ENCODE data around the gene ARCN1. TPM values are rescaled to one million over a fixed set of nuclear protein-coding genes. Genes with fewer than 3 reads are reported as not detected.

ARCN1 gene
- total and polyA plus RNA-seq, 9 of the 15 experiments (the other 6 are each of a cell fraction or from before 2014, with no cell fraction given): 30.0 to 224 (median 76.4) TPM

DNA sequence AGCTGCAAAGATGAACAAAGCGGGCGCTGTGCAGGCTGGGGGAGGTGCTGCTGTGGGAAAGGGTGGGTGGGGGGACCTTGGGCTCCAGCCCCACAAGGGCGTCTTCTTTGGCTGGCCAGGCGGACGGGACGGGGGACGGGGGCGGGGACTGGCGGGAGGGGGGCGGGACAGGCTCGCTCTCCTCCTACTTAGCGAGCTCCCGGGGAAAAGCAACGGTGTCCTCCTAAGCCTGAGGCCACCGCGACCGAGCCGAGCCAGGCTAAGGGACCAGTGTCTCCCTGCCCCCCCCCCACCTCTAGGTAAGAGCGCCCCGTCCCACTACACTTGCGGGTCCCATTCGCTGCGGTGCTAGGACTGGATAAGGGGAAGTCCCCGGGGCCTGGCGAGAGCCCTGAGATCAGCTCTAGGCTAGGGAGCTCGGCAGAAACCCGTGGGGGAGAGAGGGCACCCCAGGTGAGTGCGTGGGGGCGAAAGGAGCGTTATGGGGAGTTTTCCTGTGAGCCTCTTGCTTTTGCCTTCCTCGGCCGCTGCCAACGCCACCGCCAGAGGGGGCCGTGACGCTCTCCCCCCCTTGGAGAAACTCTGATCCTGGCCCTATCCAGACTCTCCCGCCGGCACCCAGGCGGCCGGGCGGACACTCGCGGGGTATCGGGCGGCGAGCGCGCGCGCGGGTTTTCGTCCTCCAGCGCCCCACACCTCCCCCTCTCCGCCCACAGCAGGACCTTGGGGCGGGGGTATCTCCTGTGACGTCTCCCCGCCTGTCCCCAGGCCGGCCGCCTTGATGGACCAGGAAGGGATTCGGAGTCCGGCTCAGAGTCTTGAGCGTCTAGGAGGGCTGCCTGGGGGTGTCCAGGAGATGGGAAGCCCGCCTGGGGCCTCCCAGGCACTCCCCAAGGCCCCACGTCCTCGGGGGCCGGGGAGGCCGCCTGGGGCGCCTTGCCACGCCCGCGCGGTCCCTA is 35.5 kb downstream of the ARCN1 start, which contains the start of gene PHLDB1 (continued):
- TF ChIP-seq FOXJ3 (CRISPR knock-in tag; IDR thresholded peaks at IDR 0.05): no peak
- no peak for TF ChIP-seq DPF2 (IDR thresholded peaks at IDR 0.05)
- no peak for TF ChIP-seq RBM34 (IDR thresholded peaks at IDR 0.05; ENCODE audit: borderline replicate concordance, insufficient read depth, low read length)
- no peak for TF ChIP-seq ZNF584 (CRISPR knock-in tag; IDR thresholded peaks at IDR 0.05; ENCODE audit: low read depth)
- TF ChIP-seq ETV5 (CRISPR knock-in tag; IDR thresholded peaks at IDR 0.05; ENCODE audit: low read depth): no peak
- TF ChIP-seq, protein P1, sequence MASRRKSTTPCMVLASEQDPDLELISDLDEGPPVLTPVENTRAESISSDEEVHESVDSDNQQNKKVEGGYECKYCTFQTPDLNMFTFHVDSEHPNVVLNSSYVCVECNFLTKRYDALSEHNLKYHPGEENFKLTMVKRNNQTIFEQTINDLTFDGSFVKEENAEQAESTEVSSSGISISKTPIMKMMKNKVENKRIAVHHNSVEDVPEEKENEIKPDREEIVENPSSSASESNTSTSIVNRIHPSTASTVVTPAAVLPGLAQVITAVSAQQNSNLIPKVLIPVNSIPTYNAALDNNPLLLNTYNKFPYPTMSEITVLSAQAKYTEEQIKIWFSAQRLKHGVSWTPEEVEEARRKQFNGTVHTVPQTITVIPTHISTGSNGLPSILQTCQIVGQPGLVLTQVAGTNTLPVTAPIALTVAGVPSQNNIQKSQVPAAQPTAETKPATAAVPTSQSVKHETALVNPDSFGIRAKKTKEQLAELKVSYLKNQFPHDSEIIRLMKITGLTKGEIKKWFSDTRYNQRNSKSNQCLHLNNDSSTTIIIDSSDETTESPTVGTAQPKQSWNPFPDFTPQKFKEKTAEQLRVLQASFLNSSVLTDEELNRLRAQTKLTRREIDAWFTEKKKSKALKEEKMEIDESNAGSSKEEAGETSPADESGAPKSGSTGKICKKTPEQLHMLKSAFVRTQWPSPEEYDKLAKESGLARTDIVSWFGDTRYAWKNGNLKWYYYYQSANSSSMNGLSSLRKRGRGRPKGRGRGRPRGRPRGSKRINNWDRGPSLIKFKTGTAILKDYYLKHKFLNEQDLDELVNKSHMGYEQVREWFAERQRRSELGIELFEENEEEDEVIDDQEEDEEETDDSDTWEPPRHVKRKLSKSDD (conservative IDR thresholded peaks at IDR 0.05; ENCODE audit: low read length): no peak
- TF ChIP-seq, protein P2, sequence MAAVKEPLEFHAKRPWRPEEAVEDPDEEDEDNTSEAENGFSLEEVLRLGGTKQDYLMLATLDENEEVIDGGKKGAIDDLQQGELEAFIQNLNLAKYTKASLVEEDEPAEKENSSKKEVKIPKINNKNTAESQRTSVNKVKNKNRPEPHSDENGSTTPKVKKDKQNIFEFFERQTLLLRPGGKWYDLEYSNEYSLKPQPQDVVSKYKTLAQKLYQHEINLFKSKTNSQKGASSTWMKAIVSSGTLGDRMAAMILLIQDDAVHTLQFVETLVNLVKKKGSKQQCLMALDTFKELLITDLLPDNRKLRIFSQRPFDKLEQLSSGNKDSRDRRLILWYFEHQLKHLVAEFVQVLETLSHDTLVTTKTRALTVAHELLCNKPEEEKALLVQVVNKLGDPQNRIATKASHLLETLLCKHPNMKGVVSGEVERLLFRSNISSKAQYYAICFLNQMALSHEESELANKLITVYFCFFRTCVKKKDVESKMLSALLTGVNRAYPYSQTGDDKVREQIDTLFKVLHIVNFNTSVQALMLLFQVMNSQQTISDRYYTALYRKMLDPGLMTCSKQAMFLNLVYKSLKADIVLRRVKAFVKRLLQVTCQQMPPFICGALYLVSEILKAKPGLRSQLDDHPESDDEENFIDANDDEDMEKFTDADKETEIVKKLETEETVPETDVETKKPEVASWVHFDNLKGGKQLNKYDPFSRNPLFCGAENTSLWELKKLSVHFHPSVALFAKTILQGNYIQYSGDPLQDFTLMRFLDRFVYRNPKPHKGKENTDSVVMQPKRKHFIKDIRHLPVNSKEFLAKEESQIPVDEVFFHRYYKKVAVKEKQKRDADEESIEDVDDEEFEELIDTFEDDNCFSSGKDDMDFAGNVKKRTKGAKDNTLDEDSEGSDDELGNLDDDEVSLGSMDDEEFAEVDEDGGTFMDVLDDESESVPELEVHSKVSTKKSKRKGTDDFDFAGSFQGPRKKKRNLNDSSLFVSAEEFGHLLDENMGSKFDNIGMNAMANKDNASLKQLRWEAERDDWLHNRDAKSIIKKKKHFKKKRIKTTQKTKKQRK (IDR thresholded peaks at IDR 0.05; ENCODE audit: borderline replicate concordance, low read depth, low read length): no peak
- TF ChIP-seq MBD2 (IDR thresholded peaks at IDR 0.05; ENCODE audit: borderline replicate concordance, low read depth): no peak
- 0 out of 2 replicates have a peak, but pooled peaks have one; percentile 27 for TF ChIP-seq E2F3 (CRISPR knock-in tag; IDR thresholded peaks at IDR 0.05)
- TF ChIP-seq E2F4 (CRISPR knock-in tag; IDR thresholded peaks at IDR 0.05; ENCODE audit: low read depth): no peak
- no peak for TF ChIP-seq PHF21A (IDR thresholded peaks at IDR 0.05; ENCODE audit: borderline replicate concordance, low read depth)
- TF ChIP-seq, protein P3, sequence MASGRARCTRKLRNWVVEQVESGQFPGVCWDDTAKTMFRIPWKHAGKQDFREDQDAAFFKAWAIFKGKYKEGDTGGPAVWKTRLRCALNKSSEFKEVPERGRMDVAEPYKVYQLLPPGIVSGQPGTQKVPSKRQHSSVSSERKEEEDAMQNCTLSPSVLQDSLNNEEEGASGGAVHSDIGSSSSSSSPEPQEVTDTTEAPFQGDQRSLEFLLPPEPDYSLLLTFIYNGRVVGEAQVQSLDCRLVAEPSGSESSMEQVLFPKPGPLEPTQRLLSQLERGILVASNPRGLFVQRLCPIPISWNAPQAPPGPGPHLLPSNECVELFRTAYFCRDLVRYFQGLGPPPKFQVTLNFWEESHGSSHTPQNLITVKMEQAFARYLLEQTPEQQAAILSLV (tag; IDR thresholded peaks at IDR 0.05): no peak

All from K562 (cell line).